ENCODE results near the gene COL23A1. TPM values are rescaled to one million over a fixed set of nuclear protein-coding genes. Genes with fewer than 3 reads are reported as not detected.

The COL23A1 gene
- total and polyA plus RNA-seq, 2 of the 8 experiments (the other 6 are each of a cell fraction or from before 2014, with no cell fraction given), result 3.1 to 4.7 TPM

DNA sequence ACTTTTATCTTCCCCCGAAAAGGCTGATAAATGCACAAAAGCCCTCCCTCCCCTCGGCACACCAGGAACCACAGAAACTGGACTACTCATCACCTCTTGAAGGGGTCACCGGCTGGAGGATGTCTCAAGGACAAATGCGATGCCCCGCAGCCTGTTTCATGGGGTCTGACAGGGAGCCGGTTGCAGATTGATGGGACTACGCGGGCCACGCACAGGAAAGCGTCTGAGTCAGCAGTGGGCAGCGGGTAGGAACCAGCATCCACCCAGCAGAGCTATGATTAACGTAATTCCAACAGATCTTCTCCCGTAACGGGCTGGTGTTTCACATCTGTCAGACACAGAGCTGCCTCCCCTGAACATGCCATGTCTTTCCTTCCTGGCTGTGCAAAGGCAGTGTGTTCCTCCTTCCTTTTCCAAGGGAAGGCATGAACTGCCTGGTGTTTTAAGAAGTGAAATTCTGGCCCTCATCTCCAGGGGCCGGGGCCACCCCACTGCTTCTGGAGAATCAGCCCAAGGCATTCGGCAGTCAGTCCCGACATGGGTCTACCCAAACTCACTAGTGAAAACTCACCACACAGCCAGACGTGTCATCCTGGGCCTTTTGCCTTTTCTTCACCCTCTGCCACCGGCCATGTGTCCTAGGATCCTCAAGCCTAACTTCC lies 213.1 kb downstream of the COL23A1 start (continued):
- TF ChIP-seq SUZ12 (IDR thresholded peaks at IDR 0.05; ENCODE audit: low read length) (no peak), SP4 (IDR thresholded peaks at IDR 0.05; ENCODE audit: low read length) (no peak), CEBPB (IDR thresholded peaks at IDR 0.05; ENCODE audit: low read depth, low read length) (no peak), TAF1 (IDR thresholded peaks at IDR 0.05; ENCODE audit: low read depth, low read length) (no peak)

All from H1 (cell line).